Epithelial cell of alveolus of lung (primary cell): Measurements from ENCODE around the gene LIN7B. TPM values are rescaled to one million over a fixed set of nuclear protein-coding genes. Genes with fewer than 3 reads are reported as not detected.

ENCODE experiments used
- total RNA-seq: library from RNA; depleted of rRNA; stranded (reverse); fragments of >200 nt; gene quantifications from 2 replicates; pipeline ENCODE4 v1.2.1, GENCODE V29; 2015

Gene LIN7B
- 3.1 and 7.0 TPM in 2 replicates for total RNA-seq

GRCh38 chr19:49113762-49114629, at the start of gene LIN7B:
Gene LIN7B, plus strand, starts transcription at chr19:49114370. Its CDS starts 35 bp downstream, at chr19:49114405.

GRCh38 chr19:49064768-49065611, 49.2 kb upstream of the LIN7B start, which contains the start of gene NTF4:
Gene NTF4, minus strand, starts transcription at chr19:49064818. Its CDS starts 2,821 bp downstream, at chr19:49061997.

GRCh38 chr19:49085020-49085867, 28.9 kb upstream of the LIN7B start, which contains the start of gene SNRNP70:
Gene SNRNP70, plus strand, starts transcription at chr19:49085451. Its CDS starts 964 bp downstream, at chr19:49086415.

GRCh38 chr19:49118565-49119410, 4.6 kb downstream of the LIN7B start, which contains the start of gene C19orf73:
Gene C19orf73, minus strand, starts transcription at chr19:49119143. Its CDS starts 121 bp downstream, at chr19:49119022.

GRCh38 chr19:49119411-49120324, 5.5 kb downstream of the LIN7B start, which contains the start of gene PPFIA3:
Gene PPFIA3, plus strand, starts transcription at chr19:49119544. Its CDS starts 8,330 bp downstream, at chr19:49127874.

GRCh38 chr19:49155005-49155819, 41.0 kb downstream of the LIN7B start, which contains the start of gene HRC:
Gene HRC, minus strand, starts transcription at chr19:49155396. Its CDS starts 159 bp downstream, at chr19:49155237.

GRCh38 chr19:49157445-49158224, 43.5 kb downstream of the LIN7B start, which contains the start of gene TRPM4:
Gene TRPM4, plus strand, starts transcription at chr19:49157792. Its CDS starts 75 bp downstream, at chr19:49157867.

Other genes starting within 250 kb of the LIN7B start
- 18.4 and 23.8 TPM in 2 replicates for gene PLEKHA4, start 245.8 kb upstream of the LIN7B start, total RNA-seq
- 34.5 and 39.9 TPM in 2 replicates for gene PPP1R15A, start 241.9 kb upstream of the LIN7B start, total RNA-seq
- gene TULP2, start 215.6 kb upstream of the LIN7B start, total RNA-seq, result not detected in 2 replicates
- 337 and 467 TPM in 2 replicates for gene NUCB1, start 214.1 kb upstream of the LIN7B start, total RNA-seq
- gene DHDH, start 180.7 kb upstream of the LIN7B start, total RNA-seq, result 0.16 TPM in 1 of 2 replicates, not detected in the other
- gene BAX, start 159.5 kb upstream of the LIN7B start, total RNA-seq, result 111 and 161 TPM in 2 replicates
- gene FTL, start 149.1 kb upstream of the LIN7B start, total RNA-seq, result 4,137 and 8,306 TPM in 2 replicates
- gene GYS1, start 121.1 kb upstream of the LIN7B start, total RNA-seq, result 47.3 and 78.4 TPM in 2 replicates
- gene RUVBL2, start 120.5 kb upstream of the LIN7B start, total RNA-seq, result 111 and 241 TPM in 2 replicates
- 0.52 and 1.2 TPM in 2 replicates for gene LHB, start 97.3 kb upstream of the LIN7B start, total RNA-seq
- 1.3 TPM in 1 of 2 replicates, not detected in the other for gene CGB3, start 90.0 kb upstream of the LIN7B start, total RNA-seq
- gene CGB2, start 82.5 kb upstream of the LIN7B start, total RNA-seq, result not detected in 2 replicates
- gene CGB1, start 77.5 kb upstream of the LIN7B start, total RNA-seq, result not detected in 2 replicates
- gene CGB5, start 70.5 kb upstream of the LIN7B start, total RNA-seq, result 12.3 TPM in 1 of 2 replicates, not detected in the other
- 0.91 TPM in 1 of 2 replicates, not detected in the other for gene CGB8, start 65.3 kb upstream of the LIN7B start, total RNA-seq
- 0.40 and 2.7 TPM in 2 replicates for gene CGB7, start 56.6 kb upstream of the LIN7B start, total RNA-seq
- gene NTF4, start 49.6 kb upstream of the LIN7B start, total RNA-seq, result not detected in 2 replicates
- not detected in 2 replicates for gene KCNA7, start 41.7 kb upstream of the LIN7B start, total RNA-seq
- gene SNRNP70, start 28.9 kb upstream of the LIN7B start, total RNA-seq, result 119 and 145 TPM in 2 replicates
- gene C19orf73, start 4.8 kb downstream of the LIN7B start, total RNA-seq, result 0.32 and 4.8 TPM in 2 replicates
- 2.1 and 8.9 TPM in 2 replicates for gene PPFIA3, start 5.2 kb downstream of the LIN7B start, total RNA-seq
- gene HRC, start 41.0 kb downstream of the LIN7B start, total RNA-seq, result 0.32 TPM in 1 of 2 replicates, not detected in the other
- gene TRPM4, start 43.4 kb downstream of the LIN7B start, total RNA-seq, result 12.0 and 12.8 TPM in 2 replicates
- 0.08 TPM in 1 of 2 replicates, not detected in the other for gene SLC6A16, start 210.8 kb downstream of the LIN7B start, total RNA-seq
- not detected in 2 replicates for gene CD37, start 221.0 kb downstream of the LIN7B start, total RNA-seq
- gene TEAD2, start 248.0 kb downstream of the LIN7B start, total RNA-seq, result 56.4 and 70.2 TPM in 2 replicates
- 1.2 and 2.1 TPM in 2 replicates for gene DKKL1, start 249.5 kb downstream of the LIN7B start, total RNA-seq